Activated naive CD4-positive, alpha-beta T cell treated with Interleukin-2 at 50 U/mL for 16 hours (primary cell): Measurements from ENCODE around the gene RINT1.
A peak's percentile ranks its signal among the peaks of the same experiment; 100 is the strongest.
"Not testable (repeated sequence)": the region's sequence is repeated elsewhere in the genome, so short reads cannot be mapped to it uniquely, and the experiment has no call there.

Experiments
- DNase-seq: peaks from one replicate; pipeline ENCODE4 v3.0.0-alpha.2; 2020

The RINT1 gene

DNA sequence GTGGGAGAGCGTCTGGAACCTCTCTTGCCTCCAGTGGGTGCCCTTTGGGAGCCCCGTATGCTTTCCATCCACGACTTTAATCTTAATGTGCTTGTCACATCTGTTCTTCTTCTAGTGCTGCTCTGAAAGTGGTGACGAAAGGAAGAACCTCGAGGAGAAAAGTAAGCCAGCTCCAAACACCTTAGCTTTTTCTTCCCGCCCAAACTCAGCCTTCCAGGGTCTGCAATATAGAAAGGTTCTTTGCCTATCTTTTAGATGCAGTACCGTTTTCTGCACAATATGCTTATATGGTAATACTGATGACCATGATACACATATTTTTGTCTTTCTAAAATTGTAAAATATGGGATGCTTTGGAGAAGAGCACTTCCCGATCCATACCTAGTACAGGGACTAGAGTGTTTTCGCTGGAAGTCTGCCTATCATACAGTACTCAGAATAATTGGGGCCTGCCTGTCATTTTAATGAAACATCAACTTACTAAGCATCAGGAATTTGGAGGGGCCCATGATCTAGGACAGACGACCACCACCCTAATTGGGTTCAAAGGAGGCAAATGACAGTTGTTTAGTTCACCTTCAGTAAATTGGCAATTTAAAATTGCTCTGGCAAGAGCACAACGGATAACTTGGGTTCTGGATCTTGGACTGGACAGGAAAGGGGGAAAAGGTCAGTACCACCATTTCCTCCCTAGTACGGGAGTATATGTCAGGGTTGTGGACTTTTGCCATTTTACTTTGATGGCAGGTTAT, 884 bp downstream of the RINT1 start:
- no peak for DNase-seq

DNA sequence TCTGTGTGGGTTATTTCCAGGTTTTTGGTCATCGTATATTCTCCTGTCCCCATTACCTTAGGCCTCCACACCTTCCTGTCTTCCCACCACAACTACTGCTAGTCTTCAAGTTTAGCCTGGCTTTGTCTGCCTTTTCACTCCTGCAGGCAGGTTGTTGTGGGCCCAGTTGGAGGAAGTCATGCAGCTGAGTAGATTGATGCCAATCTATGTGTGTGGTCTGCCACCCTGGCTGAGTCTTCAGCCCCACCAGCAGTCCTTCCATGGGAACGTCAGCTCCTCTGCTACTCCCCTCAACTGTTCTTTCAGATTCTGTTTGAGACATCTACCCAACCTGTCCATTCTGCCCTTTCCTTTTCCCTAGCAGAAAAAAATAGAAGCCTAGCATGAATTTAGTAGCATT, 6.3 kb downstream of the RINT1 start:
- no peak for DNase-seq

DNA sequence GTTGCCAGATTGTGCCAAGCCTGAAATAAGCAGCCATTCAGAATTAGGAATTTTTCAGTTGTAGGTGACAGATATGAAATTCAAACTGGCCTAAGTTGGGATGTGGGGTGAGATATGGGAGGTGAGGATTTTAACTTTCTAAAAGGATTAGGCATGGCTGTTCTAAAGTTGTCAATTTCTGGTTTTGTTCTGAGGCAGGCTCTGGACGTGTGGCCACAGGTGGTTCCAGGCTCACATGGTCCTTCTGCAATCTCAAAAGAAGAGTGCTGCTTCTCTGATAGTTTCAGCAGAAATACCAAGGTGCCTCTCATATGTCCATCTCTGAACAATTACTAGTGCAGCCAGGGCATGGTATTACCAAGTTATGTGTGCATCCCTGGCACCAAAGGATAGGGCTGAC, 27.9 kb downstream of the RINT1 start:
- DNase-seq, result no peak

DNA sequence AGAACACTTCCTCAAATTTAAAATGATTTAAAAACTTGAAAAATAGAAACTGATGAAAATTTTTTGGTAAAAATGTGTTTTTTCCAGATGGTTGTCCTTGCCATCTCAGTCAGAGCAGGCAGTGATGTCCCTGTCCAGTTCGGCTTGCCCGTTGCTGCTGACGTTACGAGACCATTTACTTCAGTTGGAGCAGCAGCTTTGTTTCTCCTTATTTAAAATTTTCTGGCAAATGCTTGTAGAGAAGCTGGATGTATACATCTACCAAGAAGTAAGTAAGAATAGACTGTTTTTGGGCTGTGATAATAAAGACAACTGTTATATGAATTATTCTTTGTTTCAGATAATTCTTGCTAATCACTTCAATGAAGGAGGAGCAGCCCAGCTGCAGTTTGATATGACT, 33.2 kb downstream of the RINT1 start:
- no peak for DNase-seq

DNA sequence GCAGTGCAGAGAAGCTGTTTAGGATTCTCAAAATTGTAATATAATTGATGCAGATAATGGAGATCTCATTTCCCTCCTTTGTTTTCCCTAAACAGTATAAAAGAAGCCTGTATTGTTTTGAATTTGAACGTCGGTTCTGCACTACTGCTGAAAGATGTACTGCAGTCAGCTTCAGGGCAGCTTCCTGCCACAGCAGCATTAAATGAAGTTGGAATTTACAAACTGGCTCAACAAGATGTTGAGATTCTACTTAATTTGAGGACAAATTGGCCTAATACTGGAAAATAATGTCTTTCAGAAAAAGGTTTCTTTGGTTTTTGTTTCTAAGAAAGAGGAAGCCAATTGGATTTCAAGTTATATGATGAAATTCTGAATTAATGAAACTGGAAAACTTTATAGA, 35.0 kb downstream of the RINT1 start:
- DNase-seq, result no peak

DNA sequence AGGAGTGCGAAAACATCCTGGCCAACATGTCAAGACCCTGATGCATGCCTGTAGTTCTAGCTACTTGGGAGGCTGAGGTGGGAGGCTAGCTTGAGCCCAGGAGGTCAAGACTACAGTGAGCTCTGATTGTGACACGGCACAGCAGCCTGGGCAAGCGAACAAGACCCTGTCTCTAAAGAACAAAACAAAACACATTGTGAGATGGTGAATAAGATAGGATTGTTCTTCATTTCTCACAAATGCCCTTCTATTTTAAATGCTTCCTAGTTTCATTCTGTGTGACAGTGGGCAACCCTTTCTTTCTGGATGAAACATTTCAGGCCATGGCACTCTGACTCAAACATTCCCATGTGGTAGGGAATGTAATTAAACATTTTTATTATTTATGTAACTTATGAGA, 35.8 kb downstream of the RINT1 start:
- no peak for DNase-seq

DNA sequence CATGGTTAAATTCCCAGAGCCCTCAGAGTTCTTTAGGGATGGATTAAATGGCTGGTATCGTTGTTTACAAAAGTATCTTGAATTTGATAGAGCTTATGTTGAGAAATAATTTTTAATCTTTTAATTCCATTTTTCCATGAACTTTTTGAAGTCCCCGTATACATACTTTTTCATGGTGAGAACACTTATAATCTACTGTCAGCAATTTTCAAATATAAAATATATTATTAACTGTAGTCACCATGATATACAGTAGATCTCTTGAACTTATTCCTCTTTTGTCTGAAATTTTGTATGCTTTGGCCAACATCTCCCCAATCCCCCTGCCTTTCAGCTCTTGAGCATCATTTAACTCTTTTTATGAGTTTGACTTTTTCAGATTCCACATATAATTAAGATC, 39.9 kb downstream of the RINT1 start:
- DNase-seq, result no peak

DNA sequence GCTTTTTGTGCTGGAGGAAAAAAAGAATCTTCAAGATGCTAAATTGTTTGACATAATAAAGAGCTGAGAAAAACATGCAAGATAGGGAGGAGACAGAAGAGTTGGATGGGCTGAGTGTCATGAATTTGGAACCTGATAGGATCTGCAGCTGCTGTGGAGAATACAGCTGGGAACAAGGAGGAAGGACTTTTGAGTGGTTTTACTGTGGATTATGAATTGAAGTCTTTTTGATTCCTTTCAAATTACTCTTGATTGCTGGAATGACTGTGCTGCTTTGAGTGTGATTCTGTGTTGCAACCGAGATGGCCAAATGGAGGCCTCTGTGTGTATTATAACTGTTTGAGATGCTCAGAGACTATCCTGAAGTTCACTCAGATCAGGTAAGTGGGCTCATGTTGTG, 45.2 kb downstream of the RINT1 start:
- no peak for DNase-seq

DNA sequence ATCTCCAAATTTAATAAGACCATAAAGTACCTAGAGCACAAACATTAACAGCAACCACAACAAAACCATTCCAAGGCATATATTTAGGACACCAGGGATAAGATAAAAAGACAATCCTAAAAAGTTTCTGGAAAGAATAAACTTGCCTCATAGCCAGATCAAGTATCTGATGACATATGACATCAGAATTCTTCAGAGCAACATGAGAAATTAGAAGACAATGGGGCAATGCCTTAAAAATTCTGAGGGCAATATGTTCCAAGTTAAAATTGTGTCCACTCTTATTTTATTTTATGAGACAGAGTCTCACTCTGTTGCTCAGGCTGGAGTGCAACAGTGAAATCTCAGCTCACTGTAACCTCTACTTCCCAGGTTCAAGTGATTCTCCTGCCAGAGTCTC, 46.5 kb downstream of the RINT1 start:
- no peak for DNase-seq

DNA sequence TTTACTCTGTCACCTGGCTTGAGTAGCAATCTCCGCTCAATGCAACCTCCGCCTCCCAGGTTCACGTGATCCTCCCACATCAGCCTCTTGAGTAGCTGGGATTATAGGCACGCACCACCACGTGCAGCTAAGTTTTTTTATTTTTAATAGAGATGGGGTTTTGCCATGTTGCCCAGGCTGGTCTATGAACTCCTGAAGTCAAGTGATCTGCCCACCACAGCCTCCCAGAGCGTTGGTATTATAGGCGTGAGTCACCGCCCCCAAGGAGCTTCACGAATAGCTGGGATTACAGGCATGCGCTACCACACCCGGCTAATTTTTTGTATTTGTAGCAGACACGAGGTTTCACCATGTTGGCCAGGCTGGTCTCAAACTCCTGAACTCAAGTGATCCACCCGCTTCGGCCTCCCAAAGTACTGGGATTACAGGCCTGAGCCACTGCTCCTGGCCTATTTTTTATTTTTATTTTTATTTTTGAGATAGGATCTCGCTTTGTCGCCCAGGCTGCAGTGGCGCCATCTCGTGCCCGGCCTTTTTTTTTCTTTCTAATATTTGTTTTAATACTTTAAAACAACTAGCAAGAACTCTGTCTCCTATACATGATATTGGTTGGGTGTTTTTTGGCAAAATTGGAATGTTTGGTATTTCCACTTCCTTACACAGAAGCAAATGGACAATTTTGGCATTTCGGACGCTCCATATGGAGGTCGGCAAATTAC, 48.2 kb downstream of the RINT1 start:
- DNase-seq, result no peak

DNA sequence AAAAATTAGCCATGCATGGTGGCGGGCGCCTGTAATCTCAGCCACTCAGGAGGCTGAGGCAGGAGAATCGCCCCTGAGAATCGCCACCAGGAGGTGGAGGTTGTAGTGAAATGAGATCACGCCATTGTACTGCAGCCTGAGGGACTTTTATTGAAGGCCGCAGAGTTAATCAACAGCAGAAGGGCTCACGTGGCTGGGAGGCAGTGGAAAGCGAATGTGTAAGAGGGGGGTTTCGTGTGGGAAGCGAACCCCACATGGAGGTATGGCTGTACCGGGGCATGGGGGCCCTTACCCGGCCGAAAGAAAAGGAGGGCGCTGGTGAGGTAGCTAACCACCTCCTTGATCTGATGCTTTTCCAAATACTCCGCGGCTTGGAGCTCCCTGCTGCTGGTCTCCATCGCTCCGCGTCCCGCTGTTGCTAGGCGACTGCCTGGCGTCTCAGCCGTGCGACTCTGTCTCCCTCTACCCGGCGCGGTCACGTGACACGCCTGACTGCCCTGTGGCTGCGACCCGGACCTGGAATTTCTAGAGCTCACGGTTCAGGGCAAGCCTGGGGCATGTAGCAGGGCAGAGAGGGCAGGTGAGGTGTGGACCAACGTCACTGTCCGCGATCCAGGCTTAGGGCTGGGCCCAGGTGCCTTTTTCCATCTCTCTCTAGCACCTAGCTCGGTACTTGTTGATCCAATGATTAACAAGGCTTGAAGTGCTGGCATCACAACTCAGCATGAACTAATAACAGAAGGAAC, 49.2 kb downstream of the RINT1 start, which contains the start of gene EFCAB10:
TSS of gene EFCAB10 (minus strand) at position 428 of the 746 bp plus-strand sequence. CDS start at position 398, 30 bp downstream.
- peak; percentile 43 for DNase-seq

DNA sequence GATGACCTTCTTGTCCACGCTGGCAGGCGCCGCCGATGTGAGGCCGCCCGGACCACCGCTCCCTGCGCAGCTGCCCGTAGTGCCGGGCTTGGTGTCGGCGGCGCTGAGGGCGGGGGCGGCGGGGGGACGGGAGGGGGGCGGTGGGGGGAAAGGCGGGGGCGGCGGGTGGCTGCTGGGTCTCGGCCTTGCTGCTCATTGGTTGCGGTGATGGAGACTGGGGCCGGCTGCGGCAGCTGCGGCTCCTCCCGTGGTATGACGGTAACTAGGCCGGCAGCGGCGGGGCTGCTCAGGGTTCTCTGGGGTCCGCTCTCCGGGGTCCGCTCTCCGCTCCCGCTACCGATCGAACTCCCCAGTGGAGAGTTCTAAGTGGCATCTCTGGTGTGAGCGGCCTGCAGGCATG, 51.1 kb downstream of the RINT1 start:
- no peak for DNase-seq

DNA sequence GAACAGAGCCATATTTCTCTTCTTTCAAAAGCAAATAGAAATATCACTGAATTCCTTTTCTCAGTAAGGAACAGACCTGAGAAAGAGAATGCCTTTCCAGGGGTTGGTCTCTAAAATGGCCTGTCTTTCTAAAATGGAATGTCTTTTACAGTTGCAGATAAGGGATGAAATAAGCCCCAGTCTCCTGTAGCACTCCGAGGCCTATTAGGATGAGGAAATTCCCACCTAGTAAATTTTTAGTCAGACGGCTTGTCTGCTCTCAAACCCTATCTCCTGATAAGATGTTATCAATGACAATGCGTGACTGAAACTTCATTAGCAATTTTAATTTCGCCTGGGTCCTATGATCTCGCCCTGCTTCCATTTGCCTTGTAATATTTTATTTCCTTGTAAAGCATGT, 52.2 kb downstream of the RINT1 start:
- DNase-seq, result no peak

DNA sequence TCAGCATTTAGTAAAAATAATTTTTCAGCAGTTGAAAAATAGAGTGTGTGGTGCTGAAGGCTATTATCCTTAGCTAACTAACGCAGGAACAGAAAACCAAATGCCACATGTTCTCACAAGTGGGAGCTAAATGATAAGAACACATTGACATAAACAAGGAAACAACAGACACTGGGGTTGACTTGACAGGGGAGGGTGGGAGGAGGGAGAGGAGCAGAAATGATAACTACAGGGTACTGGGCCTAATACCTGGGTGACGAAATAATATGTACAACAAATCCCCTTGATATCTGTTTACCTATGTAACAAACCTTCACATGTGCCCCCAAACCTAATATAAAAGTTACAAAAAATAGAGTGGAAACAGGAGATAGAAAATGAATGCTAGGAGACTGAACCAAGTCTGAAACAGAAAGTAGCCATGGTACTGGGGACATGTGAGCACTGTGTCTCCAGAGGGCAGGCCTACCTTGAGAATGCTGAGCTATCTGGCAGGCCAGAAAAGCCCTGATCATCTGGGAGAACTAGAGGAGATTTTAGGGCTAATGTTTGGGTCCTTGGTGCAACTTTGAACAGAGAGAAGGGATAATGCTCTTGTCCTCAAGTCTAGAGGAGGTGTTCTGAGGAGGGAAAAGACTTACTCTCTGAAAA, 54.0 kb downstream of the RINT1 start:
- DNase-seq, result no peak

DNA sequence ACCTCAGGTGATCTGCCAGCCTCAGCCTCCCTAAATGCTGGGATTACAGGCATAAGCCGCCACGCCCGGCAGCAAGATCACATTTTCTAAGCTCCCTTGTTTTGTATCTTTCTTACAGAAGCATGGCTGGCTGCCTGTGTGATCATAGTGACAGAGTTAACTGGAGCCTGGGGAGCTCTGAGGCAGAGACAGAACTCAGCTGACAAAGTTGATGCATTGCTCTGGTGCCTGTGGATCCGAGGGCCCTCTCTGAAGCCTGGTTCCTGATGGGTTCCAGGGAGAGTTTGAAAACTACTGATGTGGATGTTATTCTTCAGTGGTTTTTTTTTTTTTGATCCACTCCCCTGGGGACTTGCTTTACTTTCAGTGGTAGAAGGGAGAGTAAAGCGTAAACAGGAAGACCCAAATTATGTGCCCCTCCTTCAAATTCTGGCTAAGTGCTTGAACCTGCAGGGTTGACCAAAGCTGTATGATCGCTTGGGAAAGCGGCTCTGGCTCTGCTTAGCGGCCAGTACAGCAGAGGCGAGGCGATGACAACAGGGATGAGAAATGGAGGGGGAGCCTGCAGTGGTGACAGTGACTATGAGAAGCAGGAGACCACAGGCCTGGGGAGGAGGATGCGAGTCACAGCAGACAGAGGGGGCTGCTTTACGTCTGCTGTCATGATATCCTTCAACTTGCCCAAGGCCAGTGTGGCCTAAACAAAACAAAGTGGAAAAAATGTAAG, 56.1 kb downstream of the RINT1 start:
- DNase-seq, result peak; percentile 4

DNA sequence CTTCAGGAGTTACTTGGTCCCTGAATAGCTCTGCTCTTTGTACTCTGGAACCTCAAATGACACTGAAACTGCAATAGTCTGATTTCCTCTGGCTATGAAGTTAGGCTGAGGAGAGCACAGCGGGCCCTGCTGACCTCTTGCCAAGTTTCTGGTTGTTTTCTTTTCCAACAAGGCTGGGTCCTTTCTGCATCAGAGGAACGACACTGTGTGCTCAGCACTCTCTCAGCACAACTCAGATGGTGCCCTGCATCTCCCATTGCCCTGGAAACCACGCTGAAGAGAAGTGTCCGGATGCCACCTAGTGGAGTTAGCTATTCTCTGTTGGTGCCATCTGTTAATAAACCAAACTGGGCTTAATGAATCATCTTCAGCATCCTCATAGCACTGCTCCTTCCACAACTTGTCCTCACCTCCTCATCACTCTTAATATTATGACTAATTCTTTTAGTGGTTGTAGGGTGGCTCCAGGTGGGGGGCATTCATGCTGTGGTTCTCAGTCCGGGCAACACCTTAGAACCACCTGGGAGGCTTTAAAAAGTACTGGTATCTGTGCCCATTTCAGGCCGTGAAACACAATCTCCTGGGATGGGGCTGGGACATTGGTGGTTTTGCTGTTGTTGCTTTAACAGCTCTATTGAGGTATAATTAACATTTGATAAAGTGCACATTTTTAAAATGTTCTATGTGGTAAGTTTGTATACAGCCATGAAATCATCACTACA, 57.5 kb downstream of the RINT1 start:
- peak; percentile 49 for DNase-seq

DNA sequence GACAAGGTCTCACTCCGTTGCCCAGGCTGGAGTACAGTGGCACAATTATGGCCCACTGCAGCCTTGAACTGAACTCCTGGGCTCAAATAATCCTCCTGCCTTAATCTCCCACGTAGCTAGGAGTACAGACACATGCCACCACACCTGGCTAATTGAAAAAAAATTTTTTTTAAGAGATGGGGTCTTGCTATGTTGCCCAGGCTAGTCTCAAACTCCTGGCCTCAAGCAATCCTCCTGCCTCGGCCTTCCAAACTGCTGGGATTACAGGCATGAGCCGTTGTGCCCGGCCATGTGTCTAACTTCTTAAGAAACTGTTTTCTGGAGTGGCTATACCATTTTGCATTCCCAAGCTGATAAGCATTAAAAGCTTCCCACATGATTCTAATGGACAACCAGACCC, 58.8 kb downstream of the RINT1 start:
- DNase-seq, result no peak

DNA sequence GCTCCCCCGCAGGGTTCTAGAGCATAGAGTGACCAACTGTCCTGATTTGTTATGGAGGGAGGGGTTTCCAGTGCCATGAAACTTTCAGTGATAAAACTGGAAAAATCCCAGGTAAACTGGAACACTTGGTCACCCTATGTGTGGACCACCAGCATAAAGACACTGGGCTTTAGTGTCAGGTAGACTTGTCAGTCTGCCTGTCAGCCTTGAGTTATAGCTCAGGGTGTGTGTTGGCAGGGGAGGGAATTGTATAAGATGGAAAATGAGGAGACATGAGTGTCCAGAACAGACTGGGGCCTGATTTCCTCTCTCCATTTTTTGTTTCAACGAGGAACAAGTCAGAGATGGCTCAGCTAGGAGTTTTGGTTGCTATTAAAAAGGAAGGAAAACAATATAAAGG, 59.5 kb downstream of the RINT1 start:
- DNase-seq, result no peak

DNA sequence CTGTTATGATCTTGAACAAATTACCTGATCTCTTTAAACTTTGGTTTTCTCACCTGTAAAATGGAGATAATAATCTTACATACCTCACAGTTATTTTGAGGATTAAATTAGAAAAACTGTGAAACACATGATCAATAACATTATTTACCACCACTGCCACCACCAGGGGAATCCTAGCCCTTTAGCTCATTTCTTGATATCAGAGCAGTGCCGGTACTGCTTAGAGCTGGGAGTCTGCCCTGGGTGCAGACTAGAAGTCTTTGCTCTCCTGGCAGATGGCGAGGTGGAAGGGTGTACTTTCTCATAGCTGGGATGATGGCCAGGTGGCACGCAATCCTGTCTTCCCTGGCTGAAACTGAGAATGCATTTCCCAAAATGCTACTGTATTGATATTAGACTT, 62.0 kb downstream of the RINT1 start:
- DNase-seq, result no peak

DNA sequence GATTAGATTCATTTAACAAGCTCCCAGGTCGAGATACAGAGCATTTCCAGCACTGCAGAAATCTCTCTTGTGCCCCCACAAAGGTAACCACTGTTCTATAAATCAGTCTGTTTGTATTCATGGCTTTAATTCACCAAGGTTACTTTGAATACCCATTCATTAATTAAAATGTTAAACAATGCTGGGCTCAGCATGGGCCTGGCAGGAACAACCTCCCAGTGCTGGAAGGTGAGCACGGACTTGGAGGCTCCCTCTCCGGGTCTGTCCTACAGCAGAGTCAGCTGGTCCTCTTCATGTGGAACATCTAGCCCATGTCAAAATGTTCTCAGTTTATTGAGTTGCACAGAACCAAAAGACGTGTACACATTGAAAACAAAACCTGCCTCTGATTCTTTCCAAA, 64.9 kb downstream of the RINT1 start:
- no peak for DNase-seq

DNA sequence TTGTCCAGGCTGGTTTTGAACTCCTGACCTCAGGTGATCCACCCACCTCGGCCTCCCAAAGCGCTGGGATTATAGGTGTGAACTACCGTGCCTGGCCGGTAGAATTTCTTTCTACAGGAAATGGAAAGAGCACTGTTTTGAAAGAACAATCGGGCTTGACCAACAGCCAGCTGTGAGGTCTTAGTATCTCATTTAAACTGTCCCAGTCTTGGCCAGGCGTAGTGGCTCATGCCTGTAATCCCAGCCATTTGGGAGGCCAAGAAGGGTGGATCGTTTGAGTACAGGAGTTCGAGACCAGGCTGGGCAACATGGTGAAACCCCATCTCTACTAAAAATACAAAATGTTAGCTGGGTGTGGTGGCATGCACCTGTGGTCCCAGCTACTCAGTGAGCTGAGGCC, 67.1 kb downstream of the RINT1 start:
- not testable (repeated sequence) for DNase-seq

DNA sequence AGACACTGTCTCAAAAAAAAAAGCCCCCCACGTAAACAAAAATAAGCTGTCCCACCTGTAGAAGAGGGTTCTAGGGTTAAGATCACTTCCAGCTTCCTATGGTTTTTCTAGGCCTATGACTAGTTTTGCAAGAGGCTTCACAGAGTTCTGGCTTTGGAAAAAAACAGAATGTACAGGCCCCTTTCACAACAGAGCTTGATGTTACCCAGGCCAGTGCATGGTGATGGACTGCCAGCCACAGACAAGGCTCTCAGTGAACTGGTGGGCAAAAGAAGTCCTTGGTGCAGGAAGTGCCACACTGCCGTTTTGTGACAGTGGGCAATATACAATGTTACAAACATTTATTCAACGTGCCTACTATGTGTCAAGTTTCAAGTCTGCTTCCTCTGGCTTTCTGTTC, 67.5 kb downstream of the RINT1 start:
- no peak for DNase-seq
